Motor neuron (in vitro differentiated cells): ENCODE results near the gene PDS5A. TPM values are rescaled to one million over a fixed set of nuclear protein-coding genes. Genes with fewer than 3 reads are reported as not detected.
A peak's percentile ranks its signal among the peaks of the same experiment; 100 is the strongest.
"Not testable (repeated sequence)": the region's sequence is repeated elsewhere in the genome, so short reads cannot be mapped to it uniquely, and the experiment has no call there.

Experiments
- ATAC-seq, 8 experiments: fragments of 200-7000 bp; cut with Tn5 transposase; replicated peaks in 6 of 8; 2 replicates each; pipeline ENCODE4 v1.8.0; 2021; ENCODE audit warnings: mild to moderate bottlenecking in 8 of 8, moderate library complexity in 8 of 8
- H3K27ac ChIP-seq, 2 donors: fragments of 250-450 bp; sonication (Bioruptor Pico); 2 replicates each; pipeline ENCODE4 v1.9.0; 2021; ENCODE audit warnings: antibody characterized with exemption in 2 of 2, mild to moderate bottlenecking in 2 of 2, moderate library complexity in 1 of 2
- H3K4me1 ChIP-seq, 2 donors: fragments of 250-450 bp; sonication (Bioruptor Pico); replicated peaks in 1 of 2; 2 replicates each; pipeline ENCODE4 v1.6.1; 2021; ENCODE audit warnings: antibody characterized with exemption in 2 of 2, mild to moderate bottlenecking in 2 of 2, moderate library complexity in 1 of 2
- H3K4me3 ChIP-seq, 5 donors: fragments of 250-450 bp; sonication (Bioruptor Pico); 2 replicates each; pipeline ENCODE4 v1.9.0; 2021; ENCODE audit warnings: antibody characterized with exemption in 5 of 5, mild to moderate bottlenecking in 5 of 5, moderate library complexity in 4 of 5
- WGBS, 10 experiments: fragments of 450-650 bp; shearing (Covaris generic); methylation state at CpG; one replicate each; pipeline ENCODE4 v1.0.0; 2022; 5-methylcytosine and 5-hydroxymethylcytosine counted together
- in situ Hi-C, 9 experiments: fragments of 400-800 bp; cut with MboI; loops; one replicate each; pipeline ENCODE4 v1.15.0; 2021; ENCODE audit warnings: low sequenced_read_pairs in 9 of 9, low pct_unique_long_range_greater_than_20kb in 2 of 9; ENCODE audit not compliant: unreplicated experiment in 9 of 9
- total RNA-seq, 8 experiments: library from RNA; unstranded; fragments of 300-600 nt; gene quantifications; 2 replicates each; pipeline versions ENCODE4 v1.2.3 to v1.2.4, GENCODE V29; 2022

PDS5A gene
- total RNA-seq, 8 experiments from 2014 or later = 25.4 to 88.3 (median 38.0) TPM

DNA sequence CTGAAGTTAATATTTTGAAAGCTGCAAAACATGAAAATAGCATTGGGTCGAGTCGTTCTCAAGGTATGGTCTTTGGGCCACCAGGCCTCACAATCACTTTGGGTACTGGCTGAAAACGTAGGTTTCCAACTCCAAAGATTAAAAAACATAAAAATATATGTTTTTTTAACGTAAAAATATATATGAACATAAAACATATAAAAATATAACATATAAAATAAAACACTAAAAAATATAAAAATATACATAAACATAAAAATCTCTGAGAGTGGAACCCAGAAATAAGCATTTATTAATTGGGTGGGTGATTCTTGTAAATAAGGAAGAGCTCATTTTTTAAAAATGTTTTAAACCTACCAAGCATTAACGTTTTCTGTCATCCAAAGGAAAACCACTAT, 666 bp upstream of the PDS5A start:
- in situ Hi-C loops = no loop called here
- 6 to 54% (median 34%) methylated on average over 2 to 5 of the region's 5 CpGs for WGBS, 10 experiments
- no peak for ATAC-seq
- Histone ChIP-seq H3K27ac (peak overlapping the region in 1 of 2 donors; percentile 95), H3K4me3 (peak overlapping the region; percentile 77 to 96 (median 78)), H3K4me1 (peaks cover 0 to 6% of the 10 kb centered on the region in 2 donors)

DNA sequence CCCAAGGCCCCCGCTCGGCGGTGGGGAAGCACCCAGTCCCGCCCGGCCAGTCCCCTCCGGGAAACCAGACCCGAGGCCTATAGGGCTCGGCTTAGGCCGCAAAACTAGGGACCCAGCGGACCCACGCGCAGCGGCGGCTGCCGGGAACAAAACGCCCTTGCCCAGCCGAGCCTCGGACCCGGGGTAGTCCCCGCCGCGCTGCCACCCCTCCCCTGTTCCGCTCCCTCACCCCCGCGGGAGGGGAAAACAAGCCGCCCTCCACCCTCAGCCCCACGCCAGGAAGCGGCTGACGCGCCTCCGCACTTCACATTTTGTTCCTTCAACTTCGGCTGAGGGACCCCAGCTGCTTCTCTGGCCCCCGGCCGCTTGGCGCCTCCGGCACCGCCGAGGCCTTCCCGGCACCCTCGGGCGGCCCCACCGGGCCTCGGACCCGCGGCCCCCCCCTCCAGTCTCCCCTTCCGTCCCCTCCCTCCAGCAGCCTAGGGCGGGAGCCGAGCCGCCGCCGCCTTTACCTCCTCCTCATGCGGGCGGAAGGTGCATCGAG, 694 bp downstream of the PDS5A start:
- Histone ChIP-seq H3K4me1 (peaks cover 0 to 6% of the 10 kb centered on the region in 2 donors), H3K4me3 (peak overlapping the region; percentile 77 to 96 (median 78)), H3K27ac (peak overlapping the region; percentile 91 to 95)
- peak; percentile 4 to 31 (median 12) for ATAC-seq
- in situ Hi-C loops = no loop called here
- WGBS, 10 experiments = 0% methylated on average over 2 of the region's 54 CpGs; no CpG with 5 or more reads in 9 of the 10 experiments

DNA sequence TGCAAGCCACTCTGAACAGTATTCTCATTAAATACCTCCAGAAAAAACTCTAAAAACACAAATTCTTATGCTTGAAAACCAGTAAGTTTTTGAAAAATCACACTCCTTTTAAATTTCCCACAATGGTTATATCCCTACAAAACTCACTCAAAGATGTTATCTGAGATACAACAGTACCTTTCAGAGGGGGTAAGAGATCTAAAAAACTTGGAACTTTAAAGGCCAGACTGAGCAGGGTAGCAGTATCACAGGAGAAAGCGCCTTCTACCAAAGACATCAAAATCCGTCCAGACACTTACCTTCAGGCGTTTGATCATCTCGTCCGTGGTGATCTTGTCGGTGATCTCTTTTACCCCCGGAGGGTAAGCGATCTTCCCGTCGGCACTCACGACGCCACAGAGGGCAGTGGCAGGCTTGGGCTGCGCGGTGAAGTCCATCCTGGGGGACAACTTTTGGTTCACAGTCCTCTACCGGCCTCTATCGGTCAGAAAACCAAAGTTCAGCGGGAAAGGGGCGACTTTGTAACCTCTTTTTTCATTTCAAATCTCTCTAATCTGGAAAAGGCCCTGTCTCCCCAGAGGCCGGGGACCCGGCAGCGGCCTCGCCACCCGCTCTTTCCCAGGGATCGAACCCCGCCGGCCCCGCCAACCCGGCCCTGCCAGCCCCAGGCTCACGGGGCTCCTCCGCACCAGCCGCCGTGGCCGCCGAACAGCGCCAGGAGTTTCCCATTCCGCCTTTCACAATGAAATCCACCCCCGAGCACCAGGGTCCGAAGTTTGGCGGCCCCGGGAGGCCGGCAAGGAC, 1.4 kb downstream of the PDS5A start:
- Histone ChIP-seq H3K4me3 (peak overlapping the region; percentile 77 to 96 (median 78)), H3K4me1 (peaks cover 0 to 6% of the 10 kb centered on the region in 2 donors), H3K27ac (peak overlapping the region; percentile 91 to 95)
- peak; percentile 31 to 50 (median 39) for ATAC-seq
- in situ Hi-C loops = no loop called here
- WGBS, 10 experiments = 0 to 7% (median 0%) methylated on average over 1 to 25 of the region's 41 CpGs; no CpG with 5 or more reads in 2 of the 10 experiments

DNA sequence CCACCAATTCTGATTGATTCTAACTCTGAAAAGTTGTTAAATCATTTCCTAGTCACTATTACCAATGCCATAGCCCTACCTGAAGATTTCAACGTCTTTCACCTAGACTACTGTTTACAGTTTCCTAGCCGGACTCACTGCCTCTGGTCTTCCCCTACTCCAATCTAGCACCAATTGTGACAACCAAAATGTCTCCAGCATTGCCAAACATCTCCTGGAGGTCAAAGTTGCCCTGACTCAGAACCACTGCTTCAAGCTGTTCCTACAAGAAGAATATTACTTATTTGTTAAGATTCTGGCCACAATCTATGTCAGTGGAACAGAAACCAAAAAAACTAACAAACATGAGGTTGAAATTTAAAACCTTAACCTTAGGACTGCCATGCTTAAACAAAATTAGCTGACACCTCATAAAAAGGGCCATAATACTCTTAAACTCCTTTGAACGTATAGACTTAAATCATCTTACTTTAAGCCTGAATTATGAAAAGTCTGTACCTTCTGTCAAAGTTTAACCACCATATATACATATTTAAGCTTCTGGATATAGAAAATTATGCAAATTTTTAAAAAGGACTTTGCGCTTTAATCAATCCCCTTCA, 2.1 kb downstream of the PDS5A start:
- no peak for ATAC-seq

DNA sequence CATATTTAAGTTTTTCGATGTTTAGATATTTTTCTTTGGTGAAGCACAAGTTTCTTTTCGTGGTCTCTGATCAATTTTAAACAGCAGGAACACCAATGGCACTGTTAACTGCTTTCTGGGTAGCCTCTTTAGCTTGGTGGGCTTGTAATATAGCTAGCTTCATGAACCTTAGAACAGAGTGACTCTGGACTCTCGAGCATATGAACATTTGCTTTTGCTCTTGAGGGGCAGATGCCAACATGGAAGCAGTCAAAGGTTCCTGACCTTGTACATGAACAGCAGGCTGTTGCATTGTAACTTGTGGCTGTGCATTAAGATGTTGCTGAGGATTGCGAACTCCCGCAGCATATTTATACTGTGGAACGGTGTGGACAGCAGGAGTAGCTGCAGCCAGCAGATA, 4.7 kb downstream of the PDS5A start:
- H3K27ac ChIP-seq, H3K4me3 ChIP-seq, H3K4me1 ChIP-seq, ATAC-seq: not testable (repeated sequence)
- in situ Hi-C loops = loop anchor here in 2 of 9 experiments (25.0 kb wide), 1 partner anchor 511 kb away; the partner anchor contains the start of genes LIAS (in 2 of the 2) and RPL9 (in 2 of the 2)
- WGBS, 10 experiments = 57 to 100% (median 88%) methylated on average over 3 to 6 of the region's 6 CpGs; no CpG with 5 or more reads in 1 of the 10 experiments

More for the DNA sequence above, 2.1 kb downstream of the PDS5A start:
- in situ Hi-C loops = no loop called here
- Histone ChIP-seq H3K4me3 (peak overlapping the region in 2 of 5 donors; percentile 93 to 96), H3K4me1 (peaks cover 0 to 6% of the 10 kb centered on the region in 2 donors), H3K27ac (no peak overlapping the region)
- WGBS, 10 experiments = 11 to 97% (median 89%) methylated on average over 1 to 4 of the region's 4 CpGs

DNA sequence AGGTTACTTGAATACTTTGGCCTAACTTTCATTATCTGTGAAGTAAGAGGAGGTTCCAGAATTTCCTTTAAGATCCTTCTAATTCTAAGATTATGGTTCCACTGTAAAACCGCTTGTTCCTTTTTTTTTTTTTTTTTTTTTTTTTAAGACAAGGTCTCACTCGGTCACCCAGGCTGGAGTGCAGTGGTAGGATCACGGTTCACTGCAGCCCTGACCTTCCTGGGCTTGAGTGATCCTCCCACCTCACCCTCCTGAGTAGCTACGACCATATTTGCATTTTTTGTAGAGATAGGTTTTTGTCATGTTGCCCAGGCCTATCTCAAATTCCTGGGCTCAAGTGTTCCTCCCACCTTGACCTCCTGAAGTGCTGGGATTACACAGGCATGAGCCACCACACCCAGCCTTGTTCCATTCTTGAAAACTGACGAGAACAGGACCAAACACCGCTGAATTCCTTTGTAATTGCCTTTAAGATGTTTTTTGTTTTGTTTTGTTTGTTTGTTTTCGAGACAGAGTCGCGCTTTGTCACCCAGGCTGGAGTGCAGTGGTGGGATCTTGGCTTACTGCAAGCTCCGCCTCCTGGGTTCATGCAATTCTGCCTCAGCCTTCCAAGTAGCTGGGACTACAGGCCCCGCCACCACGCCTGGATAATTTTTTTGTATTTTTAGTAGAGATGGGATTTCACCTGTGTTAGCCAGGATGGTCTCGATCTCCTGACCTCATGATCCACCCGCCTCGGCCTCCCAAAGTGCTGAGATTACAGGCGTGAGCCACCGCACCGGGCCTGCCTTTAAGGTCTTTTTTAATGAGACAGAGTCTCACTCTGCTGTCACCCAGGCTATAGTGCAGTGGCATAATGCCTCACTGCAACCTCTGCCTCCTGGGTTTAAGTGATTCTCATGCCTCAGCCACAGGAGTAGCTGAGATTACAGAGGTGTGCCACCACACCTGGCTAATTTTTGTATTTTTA, 6.8 kb downstream of the PDS5A start:
- ATAC-seq = peak in 2 of 8 experiments; percentile 18 to 30
- in situ Hi-C loops = loop anchor here in 2 of 9 experiments (25.0 kb wide), 1 partner anchor 509 kb away; the partner anchor contains the start of genes LIAS (in 2 of the 2) and RPL9 (in 2 of the 2)
- H3K27ac ChIP-seq = no peak overlapping the region
- 63 to 98% (median 83%) methylated on average over 3 to 10 of the region's 18 CpGs; no CpG with 5 or more reads in 1 of the 10 experiments for WGBS, 10 experiments
- no peak overlapping the region for H3K4me3 ChIP-seq
- H3K4me1 ChIP-seq = peaks cover 0 to 6% of the 10 kb centered on the region in 2 donors

DNA sequence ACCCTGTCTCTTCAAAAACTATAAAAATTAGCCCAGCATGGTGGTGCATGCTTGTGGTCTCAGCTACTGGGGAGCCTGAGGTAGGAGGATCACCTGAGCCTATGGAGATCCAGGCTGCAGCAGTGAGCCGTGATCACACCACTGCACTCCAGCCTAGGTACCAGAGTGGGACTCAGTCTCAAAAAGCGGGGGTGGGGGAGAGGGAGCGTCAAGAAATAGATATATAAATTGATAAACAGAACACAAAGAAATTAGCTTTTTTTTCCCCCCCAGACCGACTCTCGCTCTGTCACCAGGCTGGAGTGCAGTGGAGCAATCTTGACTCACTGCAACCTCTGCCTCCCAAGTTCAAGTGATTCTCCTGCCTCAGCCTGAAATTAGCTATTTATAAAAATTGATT, 14.1 kb downstream of the PDS5A start:
- Histone ChIP-seq H3K4me3 (no peak overlapping the region), H3K4me1 (peaks cover 0 to 3% of the 10 kb centered on the region in 2 donors), H3K27ac (no peak overlapping the region)
- no peak for ATAC-seq
- 80 to 100% (median 96%) methylated on average over 1 to 4 of the region's 5 CpGs; no CpG with 5 or more reads in 1 of the 10 experiments for WGBS, 10 experiments
- in situ Hi-C loops = loop anchor here in 2 of 9 experiments (25.0 kb wide), 1 partner anchor 501 kb away; the partner anchor contains the start of genes LIAS (in 2 of the 2) and RPL9 (in 2 of the 2)

DNA sequence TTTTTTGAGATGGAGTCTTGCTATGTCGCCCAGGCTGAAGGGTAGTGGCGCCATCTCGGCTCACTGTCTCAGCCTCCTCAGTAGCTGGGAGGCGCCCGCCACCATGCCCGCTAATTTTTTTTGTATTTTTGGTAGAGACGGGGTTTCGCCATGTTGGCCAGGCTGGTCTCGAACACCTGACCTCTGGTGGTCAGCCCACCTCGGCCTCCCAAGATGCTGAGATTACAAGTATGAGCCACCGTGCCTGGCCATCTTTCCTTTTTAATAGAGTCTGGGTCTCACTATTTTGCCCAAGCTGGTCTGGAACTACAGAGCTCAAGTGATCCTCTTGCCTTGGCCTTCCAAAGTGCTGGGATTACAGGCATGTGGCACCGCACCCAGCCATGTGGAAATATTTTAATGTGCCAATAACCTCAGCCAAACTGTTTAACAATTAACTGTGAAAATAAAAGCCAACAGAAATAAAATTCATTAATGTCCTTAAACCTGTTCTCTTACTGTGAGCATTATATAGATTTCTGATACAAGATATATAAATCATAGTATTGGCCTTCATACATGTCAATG, 16.3 kb downstream of the PDS5A start:
- in situ Hi-C loops = loop anchor here in 2 of 9 experiments (25.0 kb wide), 1 partner anchor 499 kb away; the partner anchor contains the start of genes LIAS (in 2 of the 2) and RPL9 (in 2 of the 2)
- H3K4me1 ChIP-seq = peaks cover 0 to 3% of the 10 kb centered on the region in 2 donors
- WGBS, 10 experiments = 72 to 100% (median 98%) methylated on average over 1 to 8 of the region's 12 CpGs; no CpG with 5 or more reads in 1 of the 10 experiments
- no peak overlapping the region for H3K4me3 ChIP-seq
- H3K27ac ChIP-seq = no peak overlapping the region
- ATAC-seq = peak in 1 of 8 experiments; percentile 38

DNA sequence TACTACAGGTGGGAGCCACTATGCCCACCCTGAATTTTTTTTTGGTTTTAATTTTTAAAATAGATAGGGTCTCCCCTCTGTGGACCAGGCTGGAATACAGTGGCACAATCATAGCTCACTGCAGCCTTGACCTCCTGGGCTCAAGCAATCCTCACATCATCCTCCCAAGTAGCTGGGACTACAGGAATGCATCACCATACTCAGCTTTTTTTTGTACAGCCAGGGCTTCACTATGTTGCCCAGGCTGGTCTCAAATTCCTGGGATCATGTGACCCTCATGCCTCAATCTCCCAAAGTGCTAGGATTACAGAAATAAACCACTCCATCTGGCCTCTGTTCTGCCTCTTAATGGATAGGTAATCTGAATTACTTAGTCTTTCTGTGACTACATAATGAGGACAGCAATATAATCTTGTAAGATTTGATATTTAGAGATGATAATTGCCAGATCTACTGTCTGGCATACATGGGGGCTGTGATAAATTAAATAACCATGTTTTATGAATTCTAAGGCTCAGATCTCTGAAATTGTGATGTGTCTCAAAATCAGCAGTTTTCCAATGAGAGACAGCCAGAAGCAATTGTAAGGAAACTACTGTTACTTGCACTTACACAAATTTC, 26.7 kb downstream of the PDS5A start:
- no peak overlapping the region for H3K27ac ChIP-seq
- in situ Hi-C loops = loop anchor here in 2 of 9 experiments (25.0 kb wide), 1 partner anchor 489 kb away; the partner anchor contains the start of genes LIAS (in 2 of the 2) and RPL9 (in 2 of the 2)
- ATAC-seq = no peak
- H3K4me1 ChIP-seq = no peaks in the 10 kb centered on the region
- no peak overlapping the region for H3K4me3 ChIP-seq

DNA sequence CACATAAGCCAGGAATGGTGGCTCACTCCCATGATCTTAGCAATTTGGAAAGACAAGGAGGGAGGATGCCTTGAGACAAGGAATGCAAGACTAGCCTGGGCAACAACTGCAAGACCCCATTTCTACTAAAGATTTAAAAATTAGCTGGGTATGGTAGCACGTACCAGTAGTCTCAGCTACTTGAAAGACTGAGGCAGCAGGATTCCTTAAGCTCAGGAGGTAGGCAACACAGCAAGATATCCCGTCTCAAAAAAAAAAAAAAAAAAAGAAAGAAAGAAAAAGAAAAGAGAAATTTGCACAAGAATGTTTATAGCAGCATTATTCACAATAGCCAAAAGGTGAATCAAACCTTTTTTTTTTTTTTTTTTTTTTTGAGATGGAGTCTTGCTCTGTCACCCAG, 29.7 kb downstream of the PDS5A start:
- Histone ChIP-seq H3K27ac (no peak overlapping the region), H3K4me3 (no peak overlapping the region), H3K4me1 (no peaks in the 10 kb centered on the region)
- 60 to 100% (median 97%) methylated on average over 1 to 2 of the region's 2 CpGs for WGBS, 10 experiments
- ATAC-seq = no peak
- in situ Hi-C loops = no loop called here

DNA sequence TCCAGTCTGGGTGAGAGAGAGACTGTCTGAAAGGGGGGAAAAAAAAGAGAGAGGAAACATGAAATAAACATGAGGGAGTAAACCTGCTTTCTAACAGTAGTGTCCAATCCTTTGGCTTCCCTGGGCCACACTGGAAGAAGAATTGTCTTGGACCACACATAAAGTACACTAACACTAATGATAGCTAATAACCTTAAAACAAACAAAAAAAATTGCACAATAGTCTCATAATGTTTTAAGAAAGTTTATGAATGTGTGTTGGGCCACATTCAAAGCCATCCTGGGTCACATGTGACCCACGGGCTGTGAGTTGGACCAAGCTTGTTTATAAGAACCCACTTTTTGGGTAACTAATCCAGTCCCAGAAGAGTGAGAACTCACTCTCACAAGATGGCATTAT, 30.3 kb downstream of the PDS5A start:
- in situ Hi-C loops = no loop called here

More for the DNA sequence above, 30.3 kb downstream of the PDS5A start:
- Histone ChIP-seq H3K4me1 (no peaks in the 10 kb centered on the region), H3K4me3 (no peak overlapping the region), H3K27ac (no peak overlapping the region)
- WGBS, 10 experiments = 29 to 86% (median 63%) methylated on average over 1 of the region's 1 CpG; no CpG with 5 or more reads in 5 of the 10 experiments
- ATAC-seq = no peak
